ENCODE results near the gene PTPRE. TPM values are rescaled to one million over a fixed set of nuclear protein-coding genes. Genes with fewer than 3 reads are reported as not detected.

Gene PTPRE
- total and polyA plus RNA-seq, 2 of the 4 experiments (the other 2 are of a cell fraction), result 0.34 to 0.54 TPM

GRCh38 chr10:127937915-127938463 is 31.1 kb downstream of the PTPRE start:
- TF ChIP-seq, protein P1, sequence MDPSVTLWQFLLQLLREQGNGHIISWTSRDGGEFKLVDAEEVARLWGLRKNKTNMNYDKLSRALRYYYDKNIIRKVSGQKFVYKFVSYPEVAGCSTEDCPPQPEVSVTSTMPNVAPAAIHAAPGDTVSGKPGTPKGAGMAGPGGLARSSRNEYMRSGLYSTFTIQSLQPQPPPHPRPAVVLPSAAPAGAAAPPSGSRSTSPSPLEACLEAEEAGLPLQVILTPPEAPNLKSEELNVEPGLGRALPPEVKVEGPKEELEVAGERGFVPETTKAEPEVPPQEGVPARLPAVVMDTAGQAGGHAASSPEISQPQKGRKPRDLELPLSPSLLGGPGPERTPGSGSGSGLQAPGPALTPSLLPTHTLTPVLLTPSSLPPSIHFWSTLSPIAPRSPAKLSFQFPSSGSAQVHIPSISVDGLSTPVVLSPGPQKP (IDR thresholded peaks at IDR 0.05; ENCODE audit: borderline replicate concordance, low read depth, low read length), result no peak
- TF ChIP-seq MXI1 (IDR thresholded peaks at IDR 0.05; ENCODE audit: borderline replicate concordance, low read depth, low read length), result no peak
- no peak for TF ChIP-seq SMC3 (IDR thresholded peaks at IDR 0.05; ENCODE audit: low read depth, low read length)
- no peak for TF ChIP-seq RAD21 (IDR thresholded peaks at IDR 0.05; ENCODE audit: low read length)
- no peak for ATAC-seq (ENCODE audit: low read depth)
- Histone ChIP-seq H3K9me3 (ENCODE audit: control insufficient read depth, insufficient read depth, low read length) (no peaks in the 10 kb centered on the region), H3K4me3 (ENCODE audit: insufficient read depth, low read depth, low read length) (no peak overlapping the region), H3K9me1 (ENCODE audit: insufficient read depth, low read length) (no peaks in the 10 kb centered on the region), H3K27ac (ENCODE audit: insufficient read depth, low read length) (no peak overlapping the region), H3K14ac (replicated peaks; ENCODE audit: low read depth, low read length) (no peak overlapping the region), H2AK9ac (replicated peaks; ENCODE audit: low read depth, low read length, poor library complexity) (no peak overlapping the region), H2BK20ac (ENCODE audit: low read depth, low read length) (no peak overlapping the region), H4K8ac (ENCODE audit: low read depth in 2 of 2, low read length in 2 of 2) (no peak overlapping the region), H4K91ac (ENCODE audit: insufficient read depth, low read depth, low read length) (no peak overlapping the region), H2BK5ac (ENCODE audit: low read depth, low read length, poor library complexity, severe bottlenecking) (no peak overlapping the region), H2BK120ac (ENCODE audit: low read depth, low read length) (no peak overlapping the region), H3K23ac (ENCODE audit: low read depth, low read length) (no peak overlapping the region), H3K56ac (ENCODE audit: extremely low read depth, insufficient read depth, low read length) (no peak overlapping the region), H3K27me3 (ENCODE audit: control insufficient read depth, insufficient read depth, low read length) (no peaks in the 10 kb centered on the region), H2AFZ (replicated peaks; ENCODE audit: low read length, poor library complexity) (no peak overlapping the region), H2AK5ac (ENCODE audit: low read depth, low read length) (no peak overlapping the region), H4K20me1 (ENCODE audit: insufficient read depth, low read length) (no peaks in the 10 kb centered on the region), H2BK15ac (ENCODE audit: low read depth, low read length) (no peak overlapping the region), H3K4me1 (ENCODE audit: control insufficient read depth, insufficient read depth, low read length) (no peaks in the 10 kb centered on the region), H3K4ac (ENCODE audit: low read depth, low read length) (no peak overlapping the region), H3K79me1 (ENCODE audit: low read depth in 1 of 2, low read length in 2 of 2) (no peaks in the 10 kb centered on the region), H3K9ac (ENCODE audit: low read depth, low read length) (no peak overlapping the region), H3K36me3 (ENCODE audit: control insufficient read depth, insufficient read depth, low read length) (no peaks in the 10 kb centered on the region), H3K18ac (ENCODE audit: low read depth, low read length) (no peak overlapping the region), H4K5ac (ENCODE audit: low read depth, low read length) (no peak overlapping the region), H3K4me2 (ENCODE audit: low read depth, low read length) (no peak overlapping the region)
- CTCF ChIA-PET, result no interaction called here
- DNase-seq, result no peak
- no TSS peak for BruUV-seq (replicated peaks)
- WGBS, 2 experiments (ENCODE audit: extremely low coverage in 2 of 2, insufficient read length in 1 of 2), result 0% methylated on average over 2 of the region's 5 CpGs; no CpG with 5 or more reads in 1 of the 2 experiments
- POLR2A ChIA-PET (ENCODE audit: unreplicated experiment), result no interaction called here
- in situ Hi-C loops (cut with MboI; ENCODE audit: low sequenced_read_pairs) (no loop called here), intact Hi-C loops (cut with micrococcal nuclease) (no loop called here), dilution Hi-C loops (cut with HindIII; ENCODE audit: low sequenced_read_pairs, unreplicated experiment) (no loop called here)
